Measurements from ENCODE around the gene TSEN2. TPM values are rescaled to one million over a fixed set of nuclear protein-coding genes. Genes with fewer than 3 reads are reported as not detected.

TSEN2 gene
- total and polyA plus RNA-seq, 9 of the 15 experiments (the other 6 are each of a cell fraction or from before 2014, with no cell fraction given), result 38.5 to 76.3 (median 46.6) TPM

- TF ChIP-seq, protein P1, sequence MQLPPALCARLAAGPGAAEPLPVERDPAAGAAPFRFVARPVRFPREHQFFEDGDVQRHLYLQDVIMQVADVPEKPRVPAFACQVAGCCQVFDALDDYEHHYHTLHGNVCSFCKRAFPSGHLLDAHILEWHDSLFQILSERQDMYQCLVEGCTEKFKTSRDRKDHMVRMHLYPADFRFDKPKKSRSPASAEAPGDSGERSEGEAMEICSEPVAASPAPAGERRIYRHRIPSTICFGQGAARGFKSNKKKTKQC (CRISPR knock-in tag; IDR thresholded peaks at IDR 0.05), result peak; percentile 74; the same call in 1 of the 2 replicates
- TF ChIP-seq ZHX1 (conservative IDR thresholded peaks at IDR 0.05; ENCODE audit: low read length), result no peak
- no peak for TF ChIP-seq RBM15 (IDR thresholded peaks at IDR 0.05; ENCODE audit: insufficient read depth, low read length)
- TF ChIP-seq RFX5 (IDR thresholded peaks at IDR 0.05; ENCODE audit: low read depth, low read length), result no peak
- TF ChIP-seq ELF1 (tag; IDR thresholded peaks at IDR 0.05), result no peak
- TF ChIP-seq ZNF277 (CRISPR knock-in tag; IDR thresholded peaks at IDR 0.05; ENCODE audit: borderline replicate concordance), result no peak
- no peak for TF ChIP-seq ZNF586 (CRISPR knock-in tag; conservative IDR thresholded peaks at IDR 0.05)
- no peak for TF ChIP-seq DNMT1 (IDR thresholded peaks at IDR 0.05)
- peak; percentile 11; the same call in 1 of the 2 replicates for TF ChIP-seq ZNF384 (IDR thresholded peaks at IDR 0.05; ENCODE audit: low read depth, low read length)
- TF ChIP-seq SPI1 (IDR thresholded peaks at IDR 0.05; ENCODE audit: borderline replicate concordance, low read depth, low read length), result no peak
- peak; percentile 41; the same call in 1 of the 2 replicates for TF ChIP-seq DIDO1 (tag; IDR thresholded peaks at IDR 0.05; ENCODE audit: low read depth)
- TF ChIP-seq ZBTB11 (CRISPR knock-in tag; IDR thresholded peaks at IDR 0.05), result 0 out of 6 replicates have a peak, but pooled peaks of 1 of the 3 experiments have one; percentile 22
- TF ChIP-seq ZNF133 (CRISPR knock-in tag; IDR thresholded peaks at IDR 0.05), result no peak
- no peak for TF ChIP-seq NCOA2 (IDR thresholded peaks at IDR 0.05; ENCODE audit: partially characterized antibody in 2 of 2)
- TF ChIP-seq CCNT2 (IDR thresholded peaks at IDR 0.05; ENCODE audit: borderline replicate concordance, extremely low read depth, insufficient read length, low read depth, low read length), result peak; percentile 74
- peak; percentile 79 for TF ChIP-seq CREB1 (IDR thresholded peaks at IDR 0.05)
- TF ChIP-seq CREB1 (CRISPR knock-in tag; IDR thresholded peaks at IDR 0.05), result peak; percentile 80; the same call in 1 of the 2 replicates
- no peak for TF ChIP-seq ZNF253 (CRISPR knock-in tag; conservative IDR thresholded peaks at IDR 0.05)
- no peak for TF ChIP-seq CHCHD3 (CRISPR knock-in tag; IDR thresholded peaks at IDR 0.05)
- no peak for TF ChIP-seq ZNF354B (CRISPR knock-in tag; IDR thresholded peaks at IDR 0.05)
Measured at GRCh38 chr3:12484198-12484982, at the start of gene TSEN2 (continued).

All from K562 (cell line).